ENCODE measurements around the gene RPH3AL. TPM values are rescaled to one million over a fixed set of nuclear protein-coding genes. Genes with fewer than 3 reads are reported as not detected.

The RPH3AL gene
- total and polyA plus RNA-seq, 2 of the 8 experiments (the other 6 are each of a cell fraction or from before 2014, with no cell fraction given) = 5.6 to 5.8 TPM

GRCh38 chr17:181245-182049, 171.2 kb downstream of the RPH3AL start, which contains the start of gene DOC2B:
Gene DOC2B (minus strand): TSS chr17:181650. CDS start chr17:181479, 171 bp downstream.
- Histone ChIP-seq H3K14ac (ENCODE audit: insufficient read length) (no peak within 1 kb of the TSS), H2AFZ (ENCODE audit: low read length) (peak within 1 kb of the TSS; percentile 78; the same call in 1 of the 2 replicates), H3K9me3 (ENCODE audit: insufficient read depth in 2 of 2, low read depth in 1 of 2, low read length in 1 of 2) (no peaks in the 10 kb centered on the region), H2BK15ac (ENCODE audit: low read length) (peak within 1 kb of the TSS; percentile 34; the same call in 1 of the 2 replicates), H3K9ac (replicated peaks in 1 of 4; ENCODE audit: extremely low read depth in 1 of 4, low read depth in 3 of 4, low read length in 3 of 4) (no peak within 1 kb of the TSS; a peak in 2 of 7 replicates), H2AK5ac (ENCODE audit: low read depth, low read length) (peak within 1 kb of the TSS; percentile 89; the same call in 1 of the 2 replicates), H3K79me2 (ENCODE audit: control insufficient read depth in 1 of 2, insufficient read depth in 2 of 2, low read length in 2 of 2) (no peaks in the 10 kb centered on the region), H2BK20ac (ENCODE audit: low read length) (peak within 1 kb of the TSS; percentile 93; the same call in 1 of the 2 replicates), H4K20me1 (replicated peaks in 1 of 2; ENCODE audit: control insufficient read depth in 1 of 2, insufficient read depth in 2 of 2, low read length in 2 of 2) (no peaks in the 10 kb centered on the region), H2BK120ac (replicated peaks; ENCODE audit: low read depth, low read length) (no peak within 1 kb of the TSS), H3K79me1 (ENCODE audit: low read depth, low read length) (no peaks in the 10 kb centered on the region), H2BK5ac (ENCODE audit: low read depth, low read length) (no peak within 1 kb of the TSS), H3K27ac (ENCODE audit: low read depth, low read length) (no peak within 1 kb of the TSS), H3K4me3 (ENCODE audit: extremely low read depth in 1 of 4, insufficient read depth in 2 of 4, low read depth in 3 of 4, low read length in 4 of 4) (peak within 1 kb of the TSS; percentile 34 to 73 (median 47)), H4K91ac (replicated peaks; ENCODE audit: insufficient read length, low read length) (no peak within 1 kb of the TSS), H3K23ac (ENCODE audit: insufficient read length) (no peak within 1 kb of the TSS), H3K23me2 (ENCODE audit: low read depth, low read length) (peaks cover 9% of the 10 kb centered on the region; the same call in 1 of the 2 replicates), H3K4ac (replicated peaks; ENCODE audit: insufficient read length, low read depth, low read length) (peak within 1 kb of the TSS; percentile 9), H3K4me2 (ENCODE audit: insufficient read depth in 1 of 2, low read depth in 2 of 2, low read length in 2 of 2) (peak within 1 kb of the TSS; percentile 68 to 79), H3K27me3 (replicated peaks in 1 of 4; ENCODE audit: control insufficient read depth in 3 of 4, extremely low read depth in 1 of 4, insufficient read depth in 3 of 4, low read length in 3 of 4) (peaks cover 19 to 62% (median 42%) of the 10 kb centered on the region in 4 experiments), H4K5ac (ENCODE audit: insufficient read length, low read depth, low read length) (no peak within 1 kb of the TSS), H3K56ac (replicated peaks; ENCODE audit: insufficient read length, low read depth, low read length) (no peak within 1 kb of the TSS), H3K36me3 (ENCODE audit: control insufficient read depth in 2 of 4, insufficient read depth in 4 of 4, low read length in 3 of 4) (no peaks in the 10 kb centered on the region), H4K8ac (ENCODE audit: extremely low read depth, insufficient read depth, low read length) (peak within 1 kb of the TSS; percentile 94), H3K4me1 (replicated peaks in 1 of 4; ENCODE audit: control insufficient read depth in 3 of 4, insufficient read depth in 4 of 4, low read length in 3 of 4) (peaks cover 6 to 15% (median 10%) of the 10 kb centered on the region in 4 experiments), H2BK12ac (ENCODE audit: low read depth, low read length) (peak within 1 kb of the TSS; percentile 96), H3K18ac (ENCODE audit: extremely low read depth, low read length) (peak within 1 kb of the TSS; percentile 75)
- ChIA-PET POLR2A (ENCODE audit: partially characterized antibody) (interaction anchor here (0.9 to 1.9 kb wide), 4 partner anchors 11 to 110 kb away, joined by 3 to 6 read pairs (median 4); no protein-coding TSS in a partner anchor), CTCF (ENCODE audit: partially characterized antibody) (interaction anchor here (1.1 to 1.8 kb wide), 4 partner anchors 17 to 194 kb away, joined by 3 to 7 read pairs (median 4); no protein-coding TSS in a partner anchor)
- peak in 1 of 2 experiments; percentile 57 for DNase-seq (ENCODE audit: low read depth in 1 of 2, low spot score in 2 of 2)
- FAIRE-seq = no peak
- 14% methylated on average over 67 of the region's 120 CpGs; no CpG with 5 or more reads in 1 of the 2 experiments for WGBS, 2 experiments (ENCODE audit: extremely low coverage in 1 of 2, insufficient coverage in 1 of 2, insufficient read length in 1 of 2, insufficient replicate concordance in 2 of 2, low coverage in 1 of 2, low lambda C conversion rate in 2 of 2, missing lambda C conversion rate in 1 of 2)
- TF ChIP-seq JUND (IDR thresholded peaks at IDR 0.05; ENCODE audit: low read length) (no peak), JUN (IDR thresholded peaks at IDR 0.05; ENCODE audit: low read depth, low read length) (no peak), E2F6 (IDR thresholded peaks at IDR 0.05) (0 out of 2 replicates have a peak, but pooled peaks have one; percentile 13), CREB1 (IDR thresholded peaks at IDR 0.05) (0 out of 2 replicates have a peak, but pooled peaks have one; percentile 23), CTCF (IDR thresholded peaks at IDR 0.05; ENCODE audit: control extremely low read depth in 1 of 3, insufficient read depth in 1 of 3, low read depth in 1 of 3, low read length in 3 of 3) (peak in 2 of 3 experiments; percentile 3 to 18; a peak in 2 of 4 replicates), RAD21 (IDR thresholded peaks at IDR 0.05 in 1 of 2, conservative IDR thresholded peaks at IDR 0.05 in 1 of 2; ENCODE audit: low read depth in 2 of 2, low read length in 2 of 2) (peak in 1 of 2 experiments; percentile 7; a peak in 2 of 4 replicates)

Measured in H1 (cell line).